ENCODE results near the gene TLR1.
"Not testable (repeated sequence)": the region's sequence is repeated elsewhere in the genome, so short reads cannot be mapped to it uniquely, and the experiment has no call there.

The TLR1 gene

DNA sequence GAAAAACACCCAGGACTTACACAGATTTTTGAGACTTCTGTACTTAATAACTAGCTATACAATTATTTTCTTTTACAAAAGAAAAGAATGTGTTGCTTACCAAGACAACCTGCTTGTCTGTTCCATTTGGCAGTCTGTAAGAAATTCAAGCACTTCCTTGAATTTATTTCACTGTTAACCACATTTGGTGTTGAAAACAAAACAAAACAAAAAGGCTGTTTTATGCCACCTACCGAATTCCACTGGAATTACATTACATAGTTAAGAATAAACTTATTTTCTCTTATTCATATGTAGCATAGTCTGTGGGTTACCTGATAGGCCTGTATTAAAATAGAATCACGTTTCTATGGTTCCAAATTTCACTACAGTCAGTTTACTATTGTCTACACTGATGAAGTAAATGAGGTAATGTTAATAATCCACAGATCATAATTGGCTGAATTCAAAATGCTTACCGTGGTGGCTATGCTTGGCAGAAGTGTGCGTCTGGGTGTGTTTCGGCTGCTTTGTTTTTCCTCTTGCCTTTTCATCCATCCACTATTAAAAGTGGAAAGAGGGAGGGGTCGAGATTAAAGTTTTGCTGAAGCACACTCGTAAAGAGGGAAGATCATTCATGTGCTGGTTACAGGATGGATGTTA, at the start of gene TLR1:
TSS of gene TLR1 (minus strand) at position 138 of the 642 bp plus-strand sequence. CDS start 5,960 bp downstream, outside the sequence.
- DNase-seq, result peak; percentile 83

DNA sequence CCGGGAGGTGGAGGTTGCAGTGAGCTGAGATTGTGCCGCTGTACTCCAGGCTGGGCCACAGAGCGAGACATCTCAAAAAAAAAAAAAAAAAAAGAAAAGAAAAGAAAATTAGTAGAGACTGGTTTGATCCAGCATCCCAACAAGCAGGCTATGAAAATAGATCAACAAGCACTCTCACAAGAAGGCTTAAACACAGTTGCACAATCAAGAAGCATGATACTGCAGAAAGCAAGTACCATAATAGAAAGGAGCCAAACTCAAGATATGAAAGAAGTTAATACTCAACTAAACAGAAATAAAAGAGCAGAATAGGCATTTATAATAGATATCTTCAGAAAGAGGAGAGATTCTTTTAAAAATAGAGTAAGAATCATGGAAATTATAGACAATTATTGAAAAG, 41.4 kb upstream of the TLR1 start:
- no peak for DNase-seq

DNA sequence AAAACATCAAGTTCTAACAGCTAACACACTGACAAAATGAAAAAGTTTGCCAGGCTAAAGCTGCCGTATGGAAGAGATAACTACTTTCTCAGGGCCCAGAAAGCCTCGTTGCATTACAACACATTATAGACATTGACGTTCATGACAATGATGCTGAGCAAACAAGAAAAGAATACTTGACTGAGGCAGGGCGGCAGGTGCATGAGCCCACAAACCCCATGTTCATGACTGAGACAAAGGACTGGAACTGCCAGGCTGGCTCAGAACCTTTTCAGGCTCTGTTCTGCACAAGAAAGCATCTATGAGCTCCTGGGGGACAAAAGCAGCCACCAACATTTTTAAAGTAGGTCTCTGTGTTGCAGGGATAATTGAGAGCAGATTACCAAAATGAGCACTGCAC, 38.4 kb upstream of the TLR1 start:
- no peak for DNase-seq

DNA sequence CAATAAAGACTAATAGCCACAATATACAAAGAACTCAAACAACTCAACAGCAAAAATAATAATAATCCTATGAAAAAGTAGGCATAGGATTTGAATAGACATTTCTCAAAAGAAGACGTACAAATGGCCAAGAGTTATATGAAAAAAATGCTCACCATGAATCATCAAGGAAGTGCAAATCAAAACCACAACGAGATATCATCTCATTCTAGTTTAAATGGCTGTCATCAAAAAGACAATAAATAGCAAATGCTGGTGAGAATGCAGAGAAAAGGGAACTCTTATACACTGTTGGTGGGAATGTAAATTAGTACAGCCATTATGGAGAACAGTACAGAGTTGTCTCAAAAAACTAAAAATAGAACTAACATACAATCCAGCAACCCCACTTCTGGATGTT, 33.3 kb upstream of the TLR1 start:
- DNase-seq, result no peak

DNA sequence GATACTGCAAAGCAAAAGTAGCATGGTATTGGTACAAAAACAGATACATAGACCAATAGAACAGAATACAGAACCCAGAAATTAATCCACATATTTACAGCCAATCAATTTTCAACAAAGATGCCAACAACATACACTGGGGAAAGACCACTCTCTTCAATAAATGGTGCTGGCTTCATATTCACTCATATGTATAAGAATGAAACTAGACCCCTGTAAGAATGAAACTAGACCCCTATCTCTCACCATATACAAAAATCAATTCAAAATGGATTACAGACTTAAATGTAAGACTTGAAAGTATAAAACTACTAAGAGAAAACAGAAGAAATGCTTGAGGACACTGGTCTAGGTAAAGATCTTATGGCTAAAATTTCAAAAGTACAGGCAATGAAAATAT, 32.7 kb upstream of the TLR1 start:
- DNase-seq, result no peak

- no peak for DNase-seq
These were observed 30.0 kb upstream of the TLR1 start for GRCh38 chr4:38834570-38834969.

GRCh38 chr4:38832624-38833528, 28.3 kb upstream of the TLR1 start:
- DNase-seq, result no peak

- no peak for DNase-seq
These were observed 27.6 kb upstream of the TLR1 start for GRCh38 chr4:38832206-38832605.

DNA sequence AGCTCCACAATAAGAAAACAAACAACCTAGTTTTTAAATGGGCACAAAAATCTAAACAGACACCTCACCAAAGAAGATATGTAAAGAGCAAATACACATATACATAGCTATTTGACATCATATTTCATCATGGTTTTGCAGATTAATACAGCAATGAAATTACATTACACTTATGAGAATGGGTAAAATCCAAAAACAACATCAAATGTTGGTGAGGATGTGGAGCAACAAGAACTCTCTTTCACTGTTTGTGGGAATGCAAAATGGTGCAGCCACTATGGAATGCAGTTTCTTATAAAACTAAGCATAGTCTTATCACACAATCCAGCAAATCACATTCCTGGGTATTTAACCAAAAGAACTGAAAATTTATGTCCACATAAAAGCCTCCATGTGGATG, 27.1 kb upstream of the TLR1 start:
- DNase-seq, result no peak

DNA sequence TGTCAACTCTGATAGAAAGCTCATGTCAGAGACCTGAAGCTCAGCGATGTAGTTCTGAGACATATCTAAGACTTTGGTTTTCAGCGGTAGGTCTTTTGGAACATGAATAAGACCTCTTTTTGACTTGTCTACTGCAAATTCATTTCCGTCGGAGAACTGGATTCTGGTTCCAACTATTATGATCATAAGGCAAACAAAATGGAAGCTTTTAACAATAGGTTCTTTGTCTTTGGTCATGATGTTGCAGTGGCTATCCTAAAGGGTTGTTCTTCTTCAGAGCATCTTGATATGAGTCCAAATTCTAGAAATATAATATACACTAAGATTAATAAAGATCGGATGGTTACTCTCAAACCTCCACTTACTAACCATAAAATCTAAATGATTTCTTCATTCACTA, 24.6 kb upstream of the TLR1 start:
- no peak for DNase-seq

DNA sequence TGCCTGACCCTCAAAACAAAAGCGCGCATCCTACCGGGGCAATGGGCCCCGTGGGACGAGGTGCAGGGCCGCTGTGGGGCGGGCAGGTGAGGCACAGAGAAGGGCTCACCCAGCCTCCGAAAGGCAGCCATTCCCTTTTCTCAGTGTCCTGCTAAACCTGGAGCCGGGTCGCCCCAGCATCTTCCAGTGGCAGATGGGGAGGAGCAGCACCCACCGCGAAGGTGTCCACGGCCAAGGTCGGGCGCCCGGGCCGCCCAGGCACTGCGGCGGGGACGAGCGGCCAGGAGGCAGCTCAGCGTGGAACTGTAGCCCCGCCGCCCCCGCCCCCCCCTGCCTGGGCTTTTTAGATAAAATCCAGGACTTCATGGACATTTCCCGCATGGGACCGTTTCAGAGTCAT, 19.2 kb upstream of the TLR1 start:
- no peak for DNase-seq

GRCh38 chr4:38822748-38823303, 18.2 kb upstream of the TLR1 start:
- no peak for DNase-seq

GRCh38 chr4:38821739-38822138, 17.1 kb upstream of the TLR1 start:
- no peak for DNase-seq

GRCh38 chr4:38820329-38821061, 15.9 kb upstream of the TLR1 start:
- no peak for DNase-seq

GRCh38 chr4:38819569-38819968, 15.0 kb upstream of the TLR1 start:
- DNase-seq, result no peak

- peak; percentile 40 for DNase-seq
These were observed 13.9 kb upstream of the TLR1 start for GRCh38 chr4:38818441-38818976.

DNA sequence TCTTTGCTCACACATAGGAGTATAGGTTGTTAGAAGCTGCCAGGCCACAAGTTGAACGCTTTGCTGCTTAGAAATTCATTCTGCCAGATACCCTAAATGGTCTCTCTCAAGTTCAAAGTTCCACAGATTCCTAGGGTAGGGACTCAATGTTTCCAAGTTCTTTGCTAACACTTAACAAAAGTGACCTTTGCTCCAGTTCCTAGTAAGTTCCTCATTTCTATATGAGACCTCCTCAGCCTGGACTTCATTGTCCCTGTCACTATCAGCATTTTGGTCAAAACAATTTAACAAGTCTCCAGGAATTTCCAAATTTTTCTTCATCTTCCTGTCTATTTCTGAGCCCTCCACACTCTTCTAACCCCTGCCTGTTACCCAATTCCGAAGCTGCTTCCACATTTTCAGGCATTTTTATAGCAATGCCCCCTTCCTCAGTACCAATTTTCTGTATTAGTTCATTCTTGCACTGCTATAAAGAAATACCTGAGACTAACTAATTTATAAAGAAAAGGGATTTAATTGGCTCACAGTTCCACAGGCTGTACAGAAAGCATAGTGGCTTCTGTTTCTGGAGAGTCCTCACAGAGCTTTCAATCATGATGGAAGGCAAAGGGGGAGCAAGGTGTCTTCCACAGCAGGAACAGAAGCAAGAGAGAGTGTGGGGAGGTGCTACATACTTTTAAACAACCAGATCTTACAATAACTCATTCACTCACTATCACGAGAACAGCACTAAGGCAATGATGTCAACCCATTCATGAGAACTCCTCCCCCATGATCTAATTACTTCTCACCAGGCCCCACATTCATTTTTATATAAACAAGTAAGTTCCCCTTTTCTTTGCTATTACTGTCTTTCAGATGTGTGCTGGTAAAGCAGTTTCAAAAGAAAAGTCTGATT, 11.5 kb upstream of the TLR1 start:
- no peak for DNase-seq

GRCh38 chr4:38814386-38814785, 9.8 kb upstream of the TLR1 start:
- no peak for DNase-seq

DNA sequence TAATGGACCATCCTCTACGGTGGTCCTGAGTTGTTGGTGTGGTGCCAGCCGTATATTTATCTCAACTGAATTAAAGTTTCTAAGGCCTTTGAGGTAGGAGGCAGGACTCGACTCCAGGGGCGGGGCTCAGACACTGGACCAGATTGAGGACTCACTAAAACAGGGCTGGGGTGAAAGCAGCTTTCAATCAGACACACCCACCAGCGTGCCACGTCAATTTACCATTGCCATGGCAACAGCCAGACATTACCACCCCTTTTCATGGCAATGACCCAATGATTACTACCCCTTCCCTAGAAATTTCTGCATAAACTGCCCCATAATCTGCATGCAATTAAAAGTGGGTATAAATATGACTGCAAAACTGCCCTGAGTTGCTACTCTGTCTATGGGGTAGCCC, 6.7 kb upstream of the TLR1 start:
- DNase-seq, result no peak

- not testable (repeated sequence) for DNase-seq
These were observed 2.9 kb upstream of the TLR1 start for GRCh38 chr4:38807462-38807861.

DNA sequence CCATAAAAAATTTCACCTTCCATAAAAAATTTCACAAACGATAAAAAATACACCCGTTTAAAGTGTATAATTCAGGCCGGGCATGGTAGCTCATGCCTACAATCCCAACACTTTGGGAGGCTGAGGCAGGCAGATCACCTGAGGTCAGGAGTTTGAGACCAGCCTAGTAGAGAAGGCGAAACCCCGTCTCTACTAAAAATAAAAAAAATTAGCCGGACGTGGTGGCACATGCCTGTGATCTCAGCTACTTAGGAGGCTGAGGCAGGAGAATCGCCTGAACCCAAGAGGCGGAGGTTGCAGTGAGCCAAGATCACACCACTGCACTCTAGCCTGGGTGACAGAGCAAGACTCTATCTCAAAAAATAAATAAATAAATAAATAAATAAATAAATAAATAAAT, 1.7 kb upstream of the TLR1 start:
- DNase-seq, result not testable (repeated sequence)

GRCh38 chr4:38805530-38806145, 1.0 kb upstream of the TLR1 start:
- DNase-seq, result peak; percentile 24

Data from kidney glomerular epithelial cell (primary cell).